GM23338 (cell line): ENCODE measurements around the gene MAFB.

ENCODE experiments used
- CREB1 ChIP-seq: fragments of 250-450 bp; sonication (Bioruptor Pico); IDR thresholded peaks from 2 replicates; pipeline ENCODE4 v1.5.0; 2020; ENCODE audit warnings: low read depth, mild to moderate bottlenecking, moderate library complexity
- CTCF ChIP-seq, 2 experiments: fragments of 200-600 bp in 1 of 2; sonication (generic) in 1 of 2; conservative IDR thresholded peaks; 2 replicates each; pipeline versions ENCODE4 v1.5.1 to v1.6.1; 2016 to 2017; ENCODE audit warnings: antibody characterized with exemption in 2 of 2, low read depth in 2 of 2, mild to moderate bottlenecking in 2 of 2, moderate library complexity in 1 of 2
- EZH2 ChIP-seq: fragments of 200-600 bp; sonication (generic); IDR thresholded peaks from one replicate; pipeline ENCODE4 v1.8.0; 2017; ENCODE audit warnings: antibody characterized with exemption, mild to moderate bottlenecking, low read depth; ENCODE audit not compliant: unreplicated experiment
- POLR2AphosphoS5 ChIP-seq: IDR thresholded peaks from 2 replicates; pipeline ENCODE4 v1.6.1; 2016; ENCODE audit warnings: antibody characterized with exemption, low read depth
- STAT1 ChIP-seq: IDR thresholded peaks from one replicate; pipeline ENCODE4 v1.6.1; 2016; ENCODE audit warnings: antibody characterized with exemption; ENCODE audit not compliant: unreplicated experiment
- TF ChIP-seq, protein P1 (sequence below): IDR thresholded peaks from one replicate; pipeline ENCODE4 v1.6.1; 2018; ENCODE audit warnings: antibody characterized with exemption; ENCODE audit not compliant: unreplicated experiment

GRCh38 chr20:40636486-40636885 is 52.5 kb downstream of the MAFB start:
- TF ChIP-seq EZH2: no peak
- TF ChIP-seq CTCF (conservative IDR thresholded peaks at IDR 0.05; ENCODE audit: low read depth in 2 of 2): no peak
- no peak for TF ChIP-seq CREB1 (CRISPR knock-in tag)
- TF ChIP-seq POLR2AphosphoS5: no peak
- TF ChIP-seq, protein P1, sequence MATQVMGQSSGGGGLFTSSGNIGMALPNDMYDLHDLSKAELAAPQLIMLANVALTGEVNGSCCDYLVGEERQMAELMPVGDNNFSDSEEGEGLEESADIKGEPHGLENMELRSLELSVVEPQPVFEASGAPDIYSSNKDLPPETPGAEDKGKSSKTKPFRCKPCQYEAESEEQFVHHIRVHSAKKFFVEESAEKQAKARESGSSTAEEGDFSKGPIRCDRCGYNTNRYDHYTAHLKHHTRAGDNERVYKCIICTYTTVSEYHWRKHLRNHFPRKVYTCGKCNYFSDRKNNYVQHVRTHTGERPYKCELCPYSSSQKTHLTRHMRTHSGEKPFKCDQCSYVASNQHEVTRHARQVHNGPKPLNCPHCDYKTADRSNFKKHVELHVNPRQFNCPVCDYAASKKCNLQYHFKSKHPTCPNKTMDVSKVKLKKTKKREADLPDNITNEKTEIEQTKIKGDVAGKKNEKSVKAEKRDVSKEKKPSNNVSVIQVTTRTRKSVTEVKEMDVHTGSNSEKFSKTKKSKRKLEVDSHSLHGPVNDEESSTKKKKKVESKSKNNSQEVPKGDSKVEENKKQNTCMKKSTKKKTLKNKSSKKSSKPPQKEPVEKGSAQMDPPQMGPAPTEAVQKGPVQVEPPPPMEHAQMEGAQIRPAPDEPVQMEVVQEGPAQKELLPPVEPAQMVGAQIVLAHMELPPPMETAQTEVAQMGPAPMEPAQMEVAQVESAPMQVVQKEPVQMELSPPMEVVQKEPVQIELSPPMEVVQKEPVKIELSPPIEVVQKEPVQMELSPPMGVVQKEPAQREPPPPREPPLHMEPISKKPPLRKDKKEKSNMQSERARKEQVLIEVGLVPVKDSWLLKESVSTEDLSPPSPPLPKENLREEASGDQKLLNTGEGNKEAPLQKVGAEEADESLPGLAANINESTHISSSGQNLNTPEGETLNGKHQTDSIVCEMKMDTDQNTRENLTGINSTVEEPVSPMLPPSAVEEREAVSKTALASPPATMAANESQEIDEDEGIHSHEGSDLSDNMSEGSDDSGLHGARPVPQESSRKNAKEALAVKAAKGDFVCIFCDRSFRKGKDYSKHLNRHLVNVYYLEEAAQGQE: no peak
- TF ChIP-seq STAT1: no peak
